IPS-NIHi11 (cell line): ENCODE results near the gene CDH13.
A peak's percentile ranks its signal among the peaks of the same experiment; 100 is the strongest.

ENCODE experiments used
- DNase-seq: peaks from one replicate; pipeline ENCODE4 v3.0.0; 2012; ENCODE audit warnings: mixed read lengths, low spot score

CDH13 gene

DNA sequence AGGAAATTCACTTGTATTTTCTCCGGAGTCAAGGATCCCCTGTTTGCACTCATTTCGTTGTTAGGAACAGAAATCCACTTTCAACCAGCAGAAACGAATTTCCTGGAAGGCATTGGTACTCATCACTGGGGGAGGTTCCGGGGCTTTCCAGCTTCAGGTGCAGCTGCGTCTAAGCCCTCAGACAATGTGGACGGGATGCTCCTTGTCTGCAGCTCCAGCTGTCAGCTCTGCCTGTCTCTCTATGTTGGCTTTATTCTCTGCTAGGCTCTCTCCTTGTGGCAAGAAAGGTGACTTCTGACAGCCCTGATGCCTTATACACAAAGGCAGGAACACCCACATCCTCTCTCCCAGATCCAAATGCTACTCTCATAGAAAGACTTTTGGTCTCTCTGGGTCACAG, 997.1 kb downstream of the CDH13 start:
- DNase-seq = no peak

DNA sequence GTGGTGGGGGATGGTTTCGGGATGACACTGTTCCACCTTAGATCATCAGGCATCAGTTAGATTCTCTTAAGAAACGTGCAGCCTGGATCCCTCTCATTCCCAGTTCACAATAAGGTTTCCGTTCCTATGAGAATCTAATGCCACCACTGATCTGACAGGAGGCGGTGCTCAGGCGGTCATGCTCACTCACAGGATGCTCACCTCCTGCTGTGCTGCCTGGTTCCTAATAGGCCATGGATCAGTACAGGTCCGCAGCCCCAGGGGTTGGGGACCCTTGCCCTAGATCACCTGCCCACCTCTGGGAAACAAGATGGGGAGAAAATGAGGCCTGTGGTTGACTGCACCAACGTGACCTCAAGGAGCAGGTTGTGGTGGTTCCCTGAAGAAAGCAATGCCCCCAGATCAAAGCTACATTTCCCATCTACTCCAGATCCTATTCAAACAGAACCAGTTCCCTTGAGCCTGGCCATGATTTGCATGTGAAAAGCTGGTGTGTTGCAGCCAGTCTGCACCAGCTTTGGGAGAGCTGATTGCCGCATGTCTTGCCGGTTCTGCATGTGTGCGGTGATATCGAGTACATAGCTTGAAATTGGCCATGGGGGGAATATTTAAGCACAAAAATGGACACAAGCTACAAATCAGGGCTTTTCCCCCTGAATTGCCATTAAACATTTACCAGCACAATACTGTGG, 997.8 kb downstream of the CDH13 start:
- no peak for DNase-seq

DNA sequence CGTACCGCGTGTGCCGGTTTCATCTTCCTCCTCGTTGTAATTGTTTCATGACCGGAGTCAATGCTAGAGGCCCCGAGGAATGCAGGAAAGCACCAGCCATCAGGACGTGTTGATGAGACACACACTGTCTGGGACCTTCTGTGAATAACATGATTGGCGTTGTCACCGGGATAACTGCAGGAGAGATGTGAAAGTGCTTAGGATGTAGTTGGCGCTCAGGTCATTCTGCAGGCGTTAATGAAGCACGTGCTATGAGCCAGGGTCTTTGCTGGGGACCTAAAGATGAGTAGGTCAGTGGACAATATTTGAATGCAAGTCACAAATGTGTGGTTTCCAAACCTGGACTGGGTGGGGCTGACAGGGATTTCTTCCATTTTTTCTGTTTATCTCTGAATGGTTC, 999.4 kb downstream of the CDH13 start:
- no peak for DNase-seq

DNA sequence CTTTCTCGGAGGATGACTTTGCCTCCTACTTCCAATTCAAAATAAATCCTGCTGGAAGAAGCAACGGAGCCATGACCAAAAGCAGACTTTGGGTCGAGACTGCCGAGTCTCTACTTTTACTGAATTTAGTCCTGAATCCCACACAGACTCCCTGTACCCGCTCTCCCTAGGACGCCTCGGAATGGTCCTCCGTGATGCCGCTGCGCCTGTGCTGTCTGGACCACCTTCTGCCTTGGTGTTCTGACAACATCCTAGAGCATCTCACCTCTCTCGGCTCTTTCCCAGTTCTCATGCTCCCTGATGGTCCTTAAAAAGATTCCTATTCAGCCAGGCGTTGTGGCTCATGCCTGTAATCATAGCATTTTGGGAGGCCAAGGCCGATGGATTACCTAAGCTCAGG, 999.9 kb downstream of the CDH13 start:
- no peak for DNase-seq

DNA sequence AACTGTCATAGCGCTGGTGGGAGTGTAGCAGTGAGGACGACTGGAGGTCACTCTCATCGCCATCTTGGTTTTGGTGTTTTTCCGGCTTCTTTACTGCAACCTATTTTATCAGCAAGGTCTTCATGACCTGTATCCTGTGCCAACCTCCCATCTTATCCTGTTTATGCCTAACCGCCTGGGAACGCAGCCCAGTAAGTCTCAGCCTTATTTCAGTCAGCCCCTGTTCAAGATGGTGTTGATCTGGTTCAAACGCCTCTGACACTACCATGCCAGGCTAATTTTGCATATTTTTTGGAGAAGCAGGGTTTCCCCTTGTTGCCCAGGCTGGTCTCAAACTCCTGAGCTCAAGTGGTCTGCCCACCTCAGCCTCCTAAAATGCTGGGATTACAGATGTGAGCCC, 1001.2 kb downstream of the CDH13 start:
- no peak for DNase-seq

DNA sequence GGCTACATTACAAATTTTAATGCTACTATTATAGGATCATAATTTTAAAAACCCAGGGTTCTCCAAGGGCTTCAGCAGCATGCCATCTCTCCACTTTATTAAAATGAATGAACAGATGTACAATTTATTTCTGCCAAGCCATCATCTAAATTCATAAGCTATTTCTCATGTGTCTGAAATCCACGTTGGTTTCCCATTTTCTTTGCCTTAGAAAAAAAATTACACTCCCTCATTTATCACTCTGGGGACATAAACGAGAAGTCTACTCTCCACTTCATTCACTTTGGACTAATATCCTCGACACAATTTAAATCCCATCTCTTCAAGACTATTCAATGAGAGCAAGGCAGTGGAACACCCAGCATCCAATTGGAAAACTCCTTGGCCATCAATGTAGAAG, 1002.7 kb downstream of the CDH13 start:
- DNase-seq = no peak

DNA sequence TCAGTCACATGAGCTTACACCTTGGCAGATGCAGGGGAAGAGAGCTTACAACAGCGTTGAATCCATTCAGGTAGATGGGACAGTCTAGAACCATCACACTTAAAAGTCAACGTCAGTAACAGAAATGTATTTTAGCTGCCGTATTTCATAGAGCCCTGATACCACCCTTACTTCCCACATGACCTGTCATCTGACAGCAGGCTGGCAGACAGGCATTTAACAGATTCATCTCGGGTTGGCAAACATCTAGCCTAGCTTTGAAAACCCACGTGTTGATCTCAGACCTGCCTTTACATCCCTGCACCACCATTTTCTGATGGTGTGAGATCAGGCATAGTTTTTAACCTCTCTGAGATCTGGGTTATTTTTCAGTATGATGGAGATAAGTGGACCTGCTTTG, 1003.1 kb downstream of the CDH13 start:
- DNase-seq = no peak

DNA sequence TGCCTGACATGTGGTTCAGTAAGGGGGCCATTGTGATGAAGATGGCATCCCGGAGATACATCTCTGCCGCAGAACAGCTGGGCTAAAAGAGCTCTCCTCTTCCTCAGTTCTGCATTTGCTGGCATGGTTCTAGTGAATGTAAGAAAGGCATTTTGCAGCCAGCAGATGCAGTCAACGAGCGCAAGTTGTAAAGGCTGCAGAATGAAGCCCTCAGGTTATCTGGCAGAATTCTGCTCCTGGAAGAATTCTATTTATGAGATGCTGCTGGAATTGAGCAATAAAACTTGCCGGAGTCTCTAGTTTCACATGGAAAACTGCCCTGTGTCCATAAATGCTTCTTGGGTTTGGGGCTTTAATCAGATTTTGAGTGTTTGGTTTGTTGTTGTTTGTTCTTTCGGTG, 1004.2 kb downstream of the CDH13 start:
- DNase-seq = no peak

DNA sequence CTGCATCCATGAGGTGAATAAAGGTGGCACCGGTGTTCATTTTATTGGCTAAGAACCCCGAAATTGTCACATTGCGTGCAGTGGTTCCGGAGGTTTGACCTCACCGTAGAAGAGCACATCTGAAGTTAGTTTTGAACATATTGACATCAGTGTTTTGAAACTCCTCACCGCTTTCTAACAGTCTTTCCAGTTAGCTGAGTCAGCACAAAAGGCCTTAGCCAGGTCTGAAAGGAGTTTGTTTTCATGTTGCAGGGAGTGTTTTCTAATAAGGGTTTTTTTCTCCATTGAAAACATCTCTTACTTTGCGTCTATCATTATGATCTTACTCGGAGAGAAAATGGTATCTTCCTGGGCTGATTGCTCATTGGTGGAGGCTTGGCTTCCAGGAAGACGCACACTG, 1006.5 kb downstream of the CDH13 start:
- DNase-seq = no peak

DNA sequence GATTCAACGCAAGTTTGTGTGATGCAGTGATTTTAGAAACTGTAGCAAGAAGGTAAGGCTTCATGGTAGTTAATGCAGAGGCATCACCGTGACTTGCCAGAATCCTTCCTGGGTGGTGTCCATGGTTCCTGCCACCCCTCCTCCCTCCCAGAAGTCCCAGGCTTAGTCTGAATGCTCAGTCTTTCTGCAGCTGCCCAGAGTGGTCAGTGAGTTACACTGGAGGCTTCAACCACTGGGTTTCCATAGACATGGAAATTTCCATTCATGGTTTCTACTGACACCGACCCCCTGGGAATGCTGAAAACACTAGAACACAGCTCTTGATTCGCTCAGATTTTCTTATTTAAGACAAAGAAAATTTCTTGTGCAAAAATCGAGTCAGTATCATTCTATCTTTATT, 1021.6 kb downstream of the CDH13 start:
- peak; percentile 39 for DNase-seq

DNA sequence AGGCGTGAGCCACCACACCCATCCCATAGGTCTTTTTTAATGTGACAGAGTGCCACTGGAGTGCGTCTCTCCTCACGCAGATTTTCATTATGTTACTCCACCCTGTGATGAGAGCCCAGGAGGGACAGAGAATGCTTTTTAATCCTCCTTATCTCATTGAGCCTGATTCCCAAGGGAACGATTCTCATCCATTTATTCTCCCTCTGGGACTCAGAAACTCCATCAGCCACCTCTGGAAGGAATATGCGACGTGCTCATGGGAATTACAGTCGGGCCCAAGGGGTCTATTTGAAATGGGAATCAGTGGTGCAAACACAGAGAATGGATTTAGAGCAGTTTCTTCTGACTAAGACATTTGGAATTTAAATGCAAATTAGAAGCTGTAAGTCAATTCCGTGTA, 1025.1 kb downstream of the CDH13 start:
- no peak for DNase-seq

DNA sequence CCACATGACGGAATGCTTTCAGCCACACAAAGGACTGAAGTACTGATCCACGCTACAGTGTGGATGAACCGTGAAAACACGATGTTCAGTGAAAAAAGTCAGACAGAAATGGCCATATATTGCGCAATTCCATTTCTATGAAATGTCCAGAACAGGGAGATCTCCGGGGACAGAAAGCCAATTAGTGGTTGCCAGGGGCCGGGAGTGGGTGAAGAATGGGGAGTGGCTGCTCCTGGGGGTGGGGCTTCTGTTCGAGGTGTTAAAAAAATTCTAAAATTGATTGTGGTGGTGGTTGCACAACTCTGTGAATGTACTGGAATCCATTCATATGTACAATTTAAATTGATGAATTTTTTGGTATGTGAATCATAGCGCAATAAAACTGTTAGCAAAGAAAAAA, 1026.2 kb downstream of the CDH13 start:
- DNase-seq = no peak

DNA sequence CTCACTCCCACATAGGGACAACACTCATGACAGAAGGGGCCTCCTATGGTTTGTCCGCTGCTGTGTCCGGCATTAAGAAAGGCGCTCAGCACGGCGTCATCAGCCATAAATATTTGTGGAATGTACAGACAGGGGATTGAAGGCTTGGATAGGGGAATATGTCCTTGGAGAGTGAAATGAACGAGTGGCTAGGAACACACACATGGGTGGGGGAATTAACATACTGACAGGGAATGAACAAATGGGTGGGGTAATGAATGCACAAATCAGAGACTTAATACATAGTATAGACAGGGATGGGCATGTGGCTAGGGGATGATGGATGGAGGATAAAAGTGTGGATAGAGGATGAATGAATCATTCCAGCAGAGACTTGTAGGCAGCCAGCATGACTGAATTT, 1027.0 kb downstream of the CDH13 start:
- DNase-seq = no peak

DNA sequence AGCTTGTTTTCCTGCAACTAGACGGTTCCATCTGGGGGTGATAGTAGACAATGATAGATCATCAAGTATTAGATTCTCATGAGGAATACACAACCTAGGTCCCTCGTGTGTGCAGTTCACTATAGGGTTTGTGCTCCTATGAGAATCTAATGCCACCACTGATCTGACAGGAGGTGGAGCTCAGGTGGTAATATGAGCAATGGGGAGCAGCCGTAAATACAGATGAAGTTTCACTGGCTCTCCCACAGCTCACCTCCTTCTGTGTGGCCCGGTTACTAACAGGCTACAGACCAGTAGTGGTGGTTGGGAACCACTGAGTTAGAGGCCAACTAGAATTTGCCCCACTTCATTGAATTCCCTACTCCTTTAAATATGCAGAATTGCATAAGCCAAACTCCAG, 1033.5 kb downstream of the CDH13 start:
- DNase-seq = no peak

DNA sequence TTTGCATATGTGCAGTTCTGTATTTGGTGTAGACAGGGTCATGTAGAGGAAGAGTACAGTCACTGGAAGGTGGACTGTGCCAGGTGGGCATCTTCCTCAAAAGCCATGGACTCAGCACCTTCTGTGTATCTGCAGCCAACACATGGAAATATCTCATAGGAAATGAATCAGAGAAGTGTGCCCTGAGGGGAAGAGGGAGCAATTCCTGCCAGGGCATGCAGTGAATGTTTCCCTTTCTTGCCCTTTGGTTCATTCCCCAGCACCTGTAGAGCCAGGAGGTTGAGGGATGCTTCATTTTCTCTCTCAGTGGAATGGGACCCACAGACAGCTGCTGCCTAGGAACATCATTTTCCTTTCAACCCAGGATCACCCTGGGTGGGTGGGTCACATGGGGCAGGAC, 1034.9 kb downstream of the CDH13 start:
- DNase-seq = no peak

DNA sequence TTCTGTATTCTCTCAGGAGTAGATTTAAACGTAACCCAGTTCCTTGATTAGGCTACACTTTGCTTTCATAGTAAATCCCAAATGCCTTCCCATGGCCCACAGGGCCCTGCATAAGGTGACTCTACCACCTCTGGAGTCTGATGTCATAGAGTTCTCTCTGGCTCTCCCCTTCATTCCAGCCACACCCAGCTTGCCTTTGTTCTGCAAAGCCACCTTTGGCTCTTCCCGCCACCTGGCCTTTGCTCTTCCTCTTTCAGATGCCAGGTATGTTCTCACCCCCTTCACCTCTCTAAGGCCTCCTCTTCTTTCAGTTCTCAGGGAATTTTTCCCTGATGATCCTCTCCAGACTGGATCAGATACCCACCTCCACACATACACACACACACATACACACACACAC, 1039.7 kb downstream of the CDH13 start:
- DNase-seq = no peak

DNA sequence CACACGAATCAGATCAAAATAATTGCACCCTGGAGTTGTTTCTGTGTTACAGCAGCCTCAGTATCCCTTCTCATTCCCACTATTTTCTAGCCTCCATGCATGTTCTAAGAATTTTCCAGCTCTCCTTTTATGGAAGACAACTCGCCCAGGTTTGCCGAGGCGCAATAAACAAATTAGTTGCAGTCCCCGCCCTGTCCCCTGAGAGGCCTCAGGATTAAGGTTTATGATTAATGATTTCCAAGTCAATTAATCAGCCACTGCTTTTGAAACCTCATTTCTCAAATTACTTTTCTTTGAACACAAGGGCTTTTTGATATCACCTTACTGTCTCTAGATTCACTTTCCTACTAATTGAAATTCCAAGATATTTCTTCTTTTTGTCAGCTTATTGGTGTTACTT, 1042.7 kb downstream of the CDH13 start:
- DNase-seq = no peak

DNA sequence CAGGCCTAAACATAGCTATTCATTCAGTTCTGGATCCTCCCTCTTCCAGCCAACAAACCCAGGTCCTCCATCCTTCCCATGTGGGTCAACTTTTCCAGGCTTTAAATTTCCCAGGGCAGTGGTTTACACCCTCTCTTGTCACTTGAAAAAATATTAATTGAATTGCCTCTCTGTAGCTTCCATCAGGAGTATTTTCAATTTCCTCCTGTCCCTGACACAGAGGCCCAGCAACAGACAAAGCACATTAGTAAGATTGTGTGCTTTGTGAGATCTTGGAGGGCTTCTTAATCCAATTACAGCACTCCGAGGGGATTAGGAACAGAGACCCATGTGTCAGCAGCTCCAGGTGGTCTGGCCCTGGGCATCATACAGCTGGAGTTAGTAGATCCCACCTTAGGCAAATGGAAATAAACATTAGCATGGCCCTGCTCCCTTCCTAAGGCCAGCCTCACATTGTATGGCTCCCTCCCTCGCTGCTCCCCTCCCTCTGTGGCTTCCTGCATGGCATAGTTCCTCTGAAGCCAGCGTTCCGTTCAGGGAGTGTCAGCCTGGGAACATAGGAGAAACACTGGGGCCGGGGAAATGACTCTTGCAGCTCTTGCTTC, 1048.3 kb downstream of the CDH13 start:
- peak; percentile 26 for DNase-seq

DNA sequence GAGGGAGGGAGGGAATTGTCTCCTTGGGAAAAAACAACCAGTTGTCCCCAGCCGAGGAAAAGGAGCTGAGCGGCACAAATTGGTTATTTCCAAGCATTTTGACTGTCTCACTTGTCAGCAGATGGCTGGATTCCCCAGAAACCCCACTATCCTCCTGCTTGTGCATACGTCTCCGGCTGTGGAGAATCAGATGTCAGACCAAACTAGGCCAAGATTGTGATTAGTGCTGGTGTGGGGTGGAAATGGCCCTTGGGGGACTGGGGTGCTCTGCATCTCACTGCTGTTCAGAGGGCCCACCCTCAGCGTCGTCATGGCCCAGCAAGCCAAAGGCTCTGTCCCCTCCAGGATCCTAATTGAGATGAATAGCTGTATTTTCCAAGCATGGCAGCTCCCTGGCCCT, 1049.3 kb downstream of the CDH13 start:
- DNase-seq = no peak

DNA sequence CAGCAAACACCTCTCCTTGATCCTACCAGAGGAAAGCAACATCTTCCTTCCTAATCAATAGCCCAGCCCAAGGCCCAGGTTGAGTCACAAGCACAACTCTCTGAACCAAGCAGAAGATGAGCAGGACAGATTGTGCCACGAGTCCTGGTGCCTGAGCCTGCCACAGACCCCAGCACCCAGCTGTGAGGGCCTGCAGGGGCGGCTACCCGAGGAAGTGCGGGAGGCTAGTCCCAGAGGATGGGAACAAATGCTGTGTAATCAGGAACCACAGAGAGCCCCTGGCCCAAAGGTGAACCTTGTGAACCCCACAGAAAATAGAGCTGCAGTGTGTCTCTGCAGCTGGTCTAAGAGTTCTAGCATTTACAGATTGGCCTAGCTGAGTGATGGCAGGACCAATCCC, 1054.2 kb downstream of the CDH13 start:
- no peak for DNase-seq

DNA sequence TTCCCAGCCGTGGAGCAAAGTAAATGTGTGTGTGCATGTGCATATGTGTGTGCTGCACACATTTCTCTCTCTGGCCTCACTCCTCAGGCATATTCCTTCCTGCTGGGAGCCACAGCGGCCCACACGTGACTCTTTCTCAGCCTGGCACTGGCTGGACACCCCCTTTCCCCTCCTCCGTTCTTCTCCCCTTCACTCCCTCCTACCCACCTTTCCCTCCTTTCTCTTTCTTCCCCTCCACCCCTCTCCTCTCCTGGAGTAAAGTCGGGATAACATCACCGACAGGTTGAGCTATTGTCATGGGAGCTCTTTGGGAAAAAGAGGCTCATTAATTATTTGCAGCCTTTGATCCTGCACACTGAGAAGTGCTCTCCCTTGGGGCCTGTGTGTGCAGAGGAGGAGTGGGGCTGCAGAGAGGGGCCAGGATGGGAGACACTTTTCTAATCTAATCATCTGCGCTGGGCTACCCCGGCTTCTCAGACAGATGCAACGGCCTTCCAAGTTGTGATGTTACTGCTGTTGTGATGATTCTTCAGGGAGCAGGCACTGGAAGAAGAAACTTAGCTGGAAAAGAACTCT, 1054.7 kb downstream of the CDH13 start:
- no peak for DNase-seq

DNA sequence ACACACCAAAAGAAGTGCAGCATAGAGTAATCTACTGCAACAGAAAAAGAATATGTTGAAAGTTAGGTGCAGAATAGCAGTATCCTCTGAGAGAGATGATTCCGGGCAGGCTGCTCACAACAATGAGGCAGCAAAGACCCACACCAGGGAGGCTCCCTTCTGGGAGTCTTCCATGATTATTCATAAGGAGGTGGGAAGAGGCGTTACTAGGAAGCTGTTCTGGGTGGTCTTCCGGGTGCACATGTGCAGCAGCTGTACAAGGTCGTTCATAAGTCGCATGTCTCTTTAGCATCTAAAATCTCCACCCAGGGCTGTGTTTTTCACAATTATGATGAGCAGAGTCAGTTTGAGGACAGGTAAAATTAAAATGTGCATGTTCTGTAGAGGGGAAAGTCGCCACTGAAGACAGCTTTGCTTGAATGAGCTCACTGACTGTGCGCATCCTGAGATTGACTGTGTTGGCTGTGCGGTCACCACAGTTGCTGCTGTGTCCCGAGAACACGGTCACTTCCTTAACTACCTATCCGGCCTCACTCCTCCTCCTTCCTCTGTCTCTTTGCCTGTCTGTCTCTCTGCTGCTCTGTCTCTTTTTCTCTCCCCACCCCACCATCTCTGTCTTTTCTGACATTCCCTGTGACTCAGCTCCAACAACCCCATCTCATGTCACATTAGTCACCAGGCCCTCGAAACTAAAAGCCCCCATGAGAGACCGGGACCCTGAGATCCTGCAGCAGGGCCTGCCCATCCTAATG, 1055.5 kb downstream of the CDH13 start:
- no peak for DNase-seq

DNA sequence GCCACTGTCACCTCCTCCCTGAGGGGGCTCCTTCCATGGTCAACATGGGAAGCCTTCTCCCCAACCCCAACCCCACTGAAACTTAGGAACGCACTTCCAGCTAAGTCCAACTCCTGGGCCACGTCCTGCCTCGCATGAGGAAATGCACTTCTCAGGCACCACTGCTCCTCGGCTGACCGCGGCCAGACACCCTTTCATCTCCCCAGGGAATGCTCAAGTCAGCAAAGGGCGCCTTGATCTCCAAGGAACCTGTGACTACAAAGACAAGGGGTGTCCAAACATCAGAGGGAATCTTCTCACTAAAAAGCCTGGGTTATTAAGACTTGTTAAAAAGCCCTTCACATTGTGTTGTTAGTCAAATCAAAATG, 1056.1 kb downstream of the CDH13 start:
- no peak for DNase-seq
